HepG2 (cell line): ENCODE data around the gene ZCCHC12. TPM values are rescaled to one million over a fixed set of nuclear protein-coding genes. Genes with fewer than 3 reads are reported as not detected.

Experiments
- ARNTL ChIP-seq: sonication (generic); formaldehyde crosslinking; IDR thresholded peaks from 2 replicates; pipeline ENCODE4 v1.4.0; 2020; ENCODE audit warnings: mild to moderate bottlenecking, missing genetic modification reagents
- ELF1 ChIP-seq: sonication (generic); formaldehyde crosslinking; IDR thresholded peaks from 2 replicates; pipeline ENCODE4 v1.4.0; 2020; ENCODE audit warnings: missing genetic modification reagents
- FOXM1 ChIP-seq: sonication (generic); formaldehyde crosslinking; IDR thresholded peaks from 2 replicates; pipeline ENCODE4 v1.5.0; 2020; ENCODE audit warnings: missing genetic modification reagents
- HMG20B ChIP-seq: conservative IDR thresholded peaks from 2 replicates; pipeline ENCODE4 v1.6.1; 2016; ENCODE audit warnings: missing genetic modification reagents, missing compliant biosample characterization
- HNRNPL ChIP-seq: fragments of 200-400 bp; formaldehyde crosslinking; IDR thresholded peaks from 2 replicates; pipeline ENCODE4 v1.6.1; 2017; ENCODE audit warnings: mild to moderate bottlenecking, low read depth, low read length
- KLF12 ChIP-seq: sonication (generic); formaldehyde crosslinking; IDR thresholded peaks from 2 replicates; pipeline ENCODE4 v1.4.0; 2020; ENCODE audit warnings: missing genetic modification reagents, borderline replicate concordance
- NFYB ChIP-seq: sonication (generic); formaldehyde crosslinking; IDR thresholded peaks from 2 replicates; pipeline ENCODE4 v1.4.0; 2020; ENCODE audit warnings: missing genetic modification reagents
- PCBP1 ChIP-seq: fragments of 200-400 bp; formaldehyde crosslinking; IDR thresholded peaks from 2 replicates; pipeline ENCODE4 v1.6.1; 2017; ENCODE audit warnings: mild to moderate bottlenecking, low read depth, low read length, borderline replicate concordance
- PHF5A ChIP-seq: IDR thresholded peaks from one replicate; pipeline ENCODE4 v1.6.1; 2018; ENCODE audit warnings: low read depth, missing genetic modification reagents; ENCODE audit not compliant: unreplicated experiment
- POLR2AphosphoS2 ChIP-seq: IDR thresholded peaks from 2 replicates; pipeline ENCODE4 v1.6.1; 2011; ENCODE audit warnings: low read depth, low read length, improper control_type of control experiment
- RXRA ChIP-seq: sonication (generic); formaldehyde crosslinking; IDR thresholded peaks from 2 replicates; pipeline ENCODE4 v1.5.1; 2020; ENCODE audit warnings: missing genetic modification reagents
- SMC3 ChIP-seq: IDR thresholded peaks from 2 replicates; pipeline ENCODE4 v1.6.1; 2011; ENCODE audit warnings: low read length, improper control_type of control experiment
- SNAPC2 ChIP-seq: sonication (generic); formaldehyde crosslinking; IDR thresholded peaks from 2 replicates; pipeline ENCODE4 v1.8.1; 2022; ENCODE audit warnings: mild to moderate bottlenecking, missing genetic modification reagents
- STAT5B ChIP-seq: sonication (generic); formaldehyde crosslinking; IDR thresholded peaks from 2 replicates; pipeline ENCODE4 v1.4.0; 2020; ENCODE audit warnings: missing genetic modification reagents
- YEATS2 ChIP-seq: sonication (generic); formaldehyde crosslinking; IDR thresholded peaks from 2 replicates; pipeline ENCODE4 v1.4.0; 2020; ENCODE audit warnings: missing genetic modification reagents, borderline replicate concordance
- ZKSCAN1 ChIP-seq: fragments of 150-350 bp; IDR thresholded peaks from 2 replicates; pipeline ENCODE4 v1.6.1; 2014; ENCODE audit warnings: low read length
- ZNF136 ChIP-seq: sonication (generic); formaldehyde crosslinking; IDR thresholded peaks from 2 replicates; pipeline ENCODE4 v1.8.1; 2022; ENCODE audit warnings: low read depth, mild to moderate bottlenecking, moderate library complexity, missing genetic modification reagents
- ZNF160 ChIP-seq: sonication (generic); formaldehyde crosslinking; IDR thresholded peaks from 2 replicates; pipeline ENCODE4 v1.8.0; 2022; ENCODE audit warnings: mild to moderate bottlenecking, inconsistent platforms, missing genetic modification reagents
- ZNF225 ChIP-seq: sonication (generic); formaldehyde crosslinking; IDR thresholded peaks from 2 replicates; pipeline ENCODE4 v1.4.0; 2020; ENCODE audit warnings: mild to moderate bottlenecking, missing genetic modification reagents
- ZNF235 ChIP-seq: sonication (generic); formaldehyde crosslinking; IDR thresholded peaks from 2 replicates; pipeline ENCODE4 v1.8.1; 2023; ENCODE audit warnings: mild to moderate bottlenecking, missing genetic modification reagents, borderline replicate concordance
- ZNF256 ChIP-seq: sonication (generic); formaldehyde crosslinking; conservative IDR thresholded peaks from 2 replicates; pipeline ENCODE4 v1.4.0; 2020; ENCODE audit warnings: missing genetic modification reagents
- ZNF317 ChIP-seq: sonication (generic); formaldehyde crosslinking; IDR thresholded peaks from 2 replicates; pipeline ENCODE4 v1.5.0; 2020; ENCODE audit warnings: mild to moderate bottlenecking, missing genetic modification reagents
- ZNF382 ChIP-seq: sonication (generic); formaldehyde crosslinking; IDR thresholded peaks from 2 replicates; pipeline ENCODE4 v1.5.0; 2020; ENCODE audit warnings: missing genetic modification reagents, mild to moderate bottlenecking, borderline replicate concordance
- ZNF616 ChIP-seq: sonication (generic); formaldehyde crosslinking; IDR thresholded peaks from 2 replicates; pipeline ENCODE4 v1.5.0; 2020; ENCODE audit warnings: low read depth, mild to moderate bottlenecking, missing genetic modification reagents
- ZNF619 ChIP-seq: sonication (generic); formaldehyde crosslinking; IDR thresholded peaks from 2 replicates; pipeline ENCODE4 v1.4.0; 2020; ENCODE audit warnings: mild to moderate bottlenecking, missing genetic modification reagents
- ZNF737 ChIP-seq: sonication (generic); formaldehyde crosslinking; IDR thresholded peaks from 2 replicates; pipeline ENCODE4 v1.5.0; 2020; ENCODE audit warnings: missing genetic modification reagents, mild to moderate bottlenecking, borderline replicate concordance
- ZNF782 ChIP-seq: sonication (generic); formaldehyde crosslinking; IDR thresholded peaks from 2 replicates; pipeline ENCODE4 v1.4.0; 2020; ENCODE audit warnings: missing genetic modification reagents, mild to moderate bottlenecking, borderline replicate concordance
- ZSCAN9 ChIP-seq: IDR thresholded peaks from 2 replicates; pipeline ENCODE4 v1.6.1; 2016; ENCODE audit warnings: borderline replicate concordance
- polyA plus RNA-seq, 8 experiments: library from polyadenylated mRNA; depleted of rRNA in 3 of 8; stranded (reverse) in 7 of 8; unstranded in 1 of 8; fragments of >200 nt; fragmentation: Illumina TruSeq in 4 of 8; extraction: Trizol in 4 of 8; gene quantifications; 2 replicates each; pipeline versions ENCODE4 v1.2.1 to v1.2.3, GENCODE V29; 2011 to 2016; ENCODE audit warnings: low read depth in 4 of 8, missing spikeins in 1 of 8, mixed read lengths in 1 of 8; ENCODE audit not compliant: insufficient read depth in 1 of 8
- total RNA-seq, 5 experiments: library from RNA; depleted of rRNA; stranded (reverse); fragments of >200 nt; fragmentation: Illumina TruSeq; extraction: Trizol; gene quantifications; 2 replicates each; pipeline ENCODE4 v1.2.3, GENCODE V29; 2016; ENCODE audit warnings: low read depth in 1 of 5
- TF ChIP-seq, protein P1 (sequence below): sonication (generic); formaldehyde crosslinking; IDR thresholded peaks from 2 replicates; pipeline ENCODE4 v1.4.0; 2020; ENCODE audit warnings: missing genetic modification reagents
- TF ChIP-seq, protein P2 (sequence below): sonication (generic); formaldehyde crosslinking; IDR thresholded peaks from 2 replicates; pipeline ENCODE4 v1.4.0; 2020; ENCODE audit warnings: mild to moderate bottlenecking, missing genetic modification reagents, borderline replicate concordance

ZCCHC12 gene
- total and polyA plus RNA-seq, 2 of the 13 experiments (the other 11 are each of a cell fraction or from before 2014, with no cell fraction given): 0.05 to 0.20 TPM

DNA sequence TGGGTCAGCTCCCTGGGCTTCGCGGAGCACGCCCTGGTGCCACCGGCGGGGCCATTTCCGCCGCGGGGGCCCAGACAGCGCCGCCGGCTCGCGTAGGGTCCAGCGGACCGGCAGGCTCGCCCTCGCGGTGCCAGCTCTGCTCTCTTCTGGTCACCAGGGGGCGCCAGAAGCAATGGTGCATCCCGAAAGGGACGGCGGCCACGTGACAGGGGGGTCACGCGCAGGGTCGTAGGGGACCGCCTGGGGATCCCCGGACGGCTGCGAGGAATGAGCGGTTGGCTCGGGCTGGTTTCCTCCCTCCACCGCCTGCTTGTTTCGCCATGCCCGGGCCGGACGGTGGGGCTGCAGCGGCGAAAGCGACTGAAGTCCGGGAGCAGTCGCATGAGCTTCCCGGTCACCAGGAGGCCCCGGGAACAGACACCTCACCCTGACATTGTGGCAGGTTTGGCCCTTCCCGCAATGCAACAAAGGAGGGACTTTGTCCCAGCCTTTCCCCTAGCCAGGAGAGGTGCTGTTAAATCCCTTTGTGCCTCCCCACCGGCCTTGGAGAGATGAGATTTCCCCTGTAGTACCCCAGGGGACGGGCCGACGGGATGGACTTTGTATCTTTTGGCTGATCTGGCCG is 15.8 kb downstream of the ZCCHC12 start (continued):
- TF ChIP-seq ARNTL (CRISPR knock-in tag) (peak; percentile 98), NFYB (CRISPR knock-in tag) (no peak), HNRNPL (0 out of 2 replicates have a peak, but pooled peaks have one; percentile 27), ZNF317 (CRISPR knock-in tag) (no peak), ZNF235 (CRISPR knock-in tag) (no peak), ZNF382 (CRISPR knock-in tag) (no peak), STAT5B (CRISPR knock-in tag) (no peak), PCBP1 (no peak), ZKSCAN1 (no peak), SMC3 (no peak), ZSCAN9 (CRISPR knock-in tag) (no peak), ELF1 (no peak), FOXM1 (CRISPR knock-in tag) (no peak), ZNF225 (CRISPR knock-in tag) (no peak), HMG20B (CRISPR knock-in tag) (no peak), ZNF136 (no peak), ZNF737 (CRISPR knock-in tag) (no peak), POLR2AphosphoS2 (no peak), YEATS2 (no peak), RXRA (CRISPR knock-in tag) (peak; percentile 76; the same call in 1 of the 2 replicates), KLF12 (CRISPR knock-in tag) (no peak), SNAPC2 (CRISPR knock-in tag) (0 out of 2 replicates have a peak, but pooled peaks have one; percentile 44), ZNF256 (CRISPR knock-in tag) (no peak), PHF5A (CRISPR knock-in tag) (no peak), ZNF782 (no peak), ZNF160 (peak; percentile 19; the same call in 1 of the 2 replicates), ZNF616 (CRISPR knock-in tag) (peak; percentile 60; the same call in 1 of the 2 replicates), ZNF619 (CRISPR knock-in tag) (no peak; the same call in 1 of the 2 replicates)
- TF ChIP-seq, protein P1, sequence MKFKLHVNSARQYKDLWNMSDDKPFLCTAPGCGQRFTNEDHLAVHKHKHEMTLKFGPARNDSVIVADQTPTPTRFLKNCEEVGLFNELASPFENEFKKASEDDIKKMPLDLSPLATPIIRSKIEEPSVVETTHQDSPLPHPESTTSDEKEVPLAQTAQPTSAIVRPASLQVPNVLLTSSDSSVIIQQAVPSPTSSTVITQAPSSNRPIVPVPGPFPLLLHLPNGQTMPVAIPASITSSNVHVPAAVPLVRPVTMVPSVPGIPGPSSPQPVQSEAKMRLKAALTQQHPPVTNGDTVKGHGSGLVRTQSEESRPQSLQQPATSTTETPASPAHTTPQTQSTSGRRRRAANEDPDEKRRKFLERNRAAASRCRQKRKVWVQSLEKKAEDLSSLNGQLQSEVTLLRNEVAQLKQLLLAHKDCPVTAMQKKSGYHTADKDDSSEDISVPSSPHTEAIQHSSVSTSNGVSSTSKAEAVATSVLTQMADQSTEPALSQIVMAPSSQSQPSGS (CRISPR knock-in tag): no peak
- TF ChIP-seq, protein P2, sequence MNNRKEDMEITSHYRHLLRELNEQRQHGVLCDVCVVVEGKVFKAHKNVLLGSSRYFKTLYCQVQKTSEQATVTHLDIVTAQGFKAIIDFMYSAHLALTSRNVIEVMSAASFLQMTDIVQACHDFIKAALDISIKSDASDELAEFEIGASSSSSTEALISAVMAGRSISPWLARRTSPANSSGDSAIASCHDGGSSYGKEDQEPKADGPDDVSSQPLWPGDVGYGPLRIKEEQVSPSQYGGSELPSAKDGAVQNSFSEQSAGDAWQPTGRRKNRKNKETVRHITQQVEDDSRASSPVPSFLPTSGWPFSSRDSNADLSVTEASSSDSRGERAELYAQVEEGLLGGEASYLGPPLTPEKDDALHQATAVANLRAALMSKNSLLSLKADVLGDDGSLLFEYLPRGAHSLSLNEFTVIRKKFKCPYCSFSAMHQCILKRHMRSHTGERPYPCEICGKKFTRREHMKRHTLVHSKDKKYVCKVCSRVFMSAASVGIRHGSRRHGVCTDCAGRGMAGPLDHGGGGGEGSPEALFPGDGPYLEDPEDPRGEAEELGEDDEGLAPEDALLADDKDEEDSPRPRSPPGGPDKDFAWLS (CRISPR knock-in tag): no peak
